ENCODE measurements around the gene PLXNA4.

DNA sequence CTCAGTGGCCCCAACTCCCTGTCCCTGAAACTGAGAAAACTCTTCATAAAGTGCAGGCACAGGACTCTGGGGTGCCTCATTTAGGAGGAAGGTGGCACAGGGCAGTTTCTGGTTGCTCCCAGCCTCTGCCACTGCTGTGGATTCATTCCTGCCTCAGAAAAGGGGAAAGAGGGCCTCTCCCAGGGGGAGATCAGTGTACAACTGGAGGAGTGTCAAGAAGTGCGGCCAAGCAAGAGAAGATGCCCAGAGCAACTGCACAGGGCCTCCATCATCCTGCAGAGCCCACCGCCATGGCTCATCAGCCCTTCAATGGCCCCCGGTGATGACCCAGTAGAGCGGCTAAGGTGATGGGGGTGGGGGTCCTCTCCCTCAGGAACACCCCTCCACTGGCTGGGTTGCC, 150.3 kb downstream of the PLXNA4 start:
- TF ChIP-seq, protein P1, sequence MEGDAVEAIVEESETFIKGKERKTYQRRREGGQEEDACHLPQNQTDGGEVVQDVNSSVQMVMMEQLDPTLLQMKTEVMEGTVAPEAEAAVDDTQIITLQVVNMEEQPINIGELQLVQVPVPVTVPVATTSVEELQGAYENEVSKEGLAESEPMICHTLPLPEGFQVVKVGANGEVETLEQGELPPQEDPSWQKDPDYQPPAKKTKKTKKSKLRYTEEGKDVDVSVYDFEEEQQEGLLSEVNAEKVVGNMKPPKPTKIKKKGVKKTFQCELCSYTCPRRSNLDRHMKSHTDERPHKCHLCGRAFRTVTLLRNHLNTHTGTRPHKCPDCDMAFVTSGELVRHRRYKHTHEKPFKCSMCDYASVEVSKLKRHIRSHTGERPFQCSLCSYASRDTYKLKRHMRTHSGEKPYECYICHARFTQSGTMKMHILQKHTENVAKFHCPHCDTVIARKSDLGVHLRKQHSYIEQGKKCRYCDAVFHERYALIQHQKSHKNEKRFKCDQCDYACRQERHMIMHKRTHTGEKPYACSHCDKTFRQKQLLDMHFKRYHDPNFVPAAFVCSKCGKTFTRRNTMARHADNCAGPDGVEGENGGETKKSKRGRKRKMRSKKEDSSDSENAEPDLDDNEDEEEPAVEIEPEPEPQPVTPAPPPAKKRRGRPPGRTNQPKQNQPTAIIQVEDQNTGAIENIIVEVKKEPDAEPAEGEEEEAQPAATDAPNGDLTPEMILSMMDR (conservative IDR thresholded peaks at IDR 0.05), result no peak
- no peak for TF ChIP-seq EZH2 (IDR thresholded peaks at IDR 0.05; ENCODE audit: low read depth)

Measured in PC-9 (cell line).